ENCODE data around the gene GRM4.

DNA sequence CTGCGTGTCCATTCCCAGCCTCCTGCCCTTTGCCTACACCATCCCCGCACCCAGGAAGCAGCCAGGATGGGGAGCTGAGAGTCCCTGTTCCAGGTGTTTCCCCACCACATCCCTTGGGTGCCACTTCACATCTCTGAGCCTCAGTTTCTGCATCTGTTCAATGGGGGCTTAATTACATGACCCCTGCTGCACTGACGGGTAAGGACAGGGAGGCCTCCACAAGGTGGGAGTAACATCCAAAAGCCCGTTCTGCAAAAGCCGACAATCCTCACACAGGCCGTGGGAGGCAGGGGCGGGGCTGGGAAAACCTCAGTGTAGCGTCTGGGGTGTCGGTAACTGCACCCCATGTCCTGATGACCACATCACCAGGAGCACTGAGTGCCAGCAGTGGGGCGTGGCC, 41.3 kb downstream of the GRM4 start:
- TF ChIP-seq, protein P1, sequence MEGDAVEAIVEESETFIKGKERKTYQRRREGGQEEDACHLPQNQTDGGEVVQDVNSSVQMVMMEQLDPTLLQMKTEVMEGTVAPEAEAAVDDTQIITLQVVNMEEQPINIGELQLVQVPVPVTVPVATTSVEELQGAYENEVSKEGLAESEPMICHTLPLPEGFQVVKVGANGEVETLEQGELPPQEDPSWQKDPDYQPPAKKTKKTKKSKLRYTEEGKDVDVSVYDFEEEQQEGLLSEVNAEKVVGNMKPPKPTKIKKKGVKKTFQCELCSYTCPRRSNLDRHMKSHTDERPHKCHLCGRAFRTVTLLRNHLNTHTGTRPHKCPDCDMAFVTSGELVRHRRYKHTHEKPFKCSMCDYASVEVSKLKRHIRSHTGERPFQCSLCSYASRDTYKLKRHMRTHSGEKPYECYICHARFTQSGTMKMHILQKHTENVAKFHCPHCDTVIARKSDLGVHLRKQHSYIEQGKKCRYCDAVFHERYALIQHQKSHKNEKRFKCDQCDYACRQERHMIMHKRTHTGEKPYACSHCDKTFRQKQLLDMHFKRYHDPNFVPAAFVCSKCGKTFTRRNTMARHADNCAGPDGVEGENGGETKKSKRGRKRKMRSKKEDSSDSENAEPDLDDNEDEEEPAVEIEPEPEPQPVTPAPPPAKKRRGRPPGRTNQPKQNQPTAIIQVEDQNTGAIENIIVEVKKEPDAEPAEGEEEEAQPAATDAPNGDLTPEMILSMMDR (IDR thresholded peaks at IDR 0.05; ENCODE audit: low read length), result no peak
- peak; percentile 88 for TF ChIP-seq EZH2 (optimal IDR thresholded peaks at IDR 0.05; ENCODE audit: low read depth, low read length)
- no peak for TF ChIP-seq EZH2phosphoT487 (IDR thresholded peaks at IDR 0.05; ENCODE audit: low read length)
